ENCODE results near the gene TEPSIN.
A peak's percentile ranks its signal among the peaks of the same experiment; 100 is the strongest.

TEPSIN gene

DNA sequence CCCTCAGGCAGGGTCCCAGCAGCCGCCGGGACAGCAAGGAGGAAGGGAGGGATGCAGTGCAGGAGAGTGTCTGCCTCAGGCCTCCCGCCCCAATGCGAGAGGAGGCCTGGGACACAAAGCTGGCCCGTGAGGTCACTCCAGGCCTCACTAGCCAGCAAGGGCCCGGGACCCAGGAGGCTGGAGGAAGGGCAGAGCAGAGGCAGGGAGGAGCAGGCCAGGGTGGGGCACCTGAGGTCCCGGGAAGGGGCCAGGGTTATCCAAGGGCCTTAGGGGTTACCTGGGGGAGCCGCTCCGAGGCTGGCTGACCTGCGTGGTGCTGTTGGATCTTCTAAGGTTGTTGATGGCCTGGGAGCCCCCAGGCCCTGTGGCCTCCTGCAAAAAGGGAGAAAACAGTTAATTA is 30.2 kb downstream of the TEPSIN start:
- Mint-ChIP-seq H3K27ac (no peak overlapping the region), H3K4me3 (no peak overlapping the region), H3K36me3 (peaks cover 18% of the 10 kb centered on the region), H3K4me1 (peaks cover 26% of the 10 kb centered on the region), H3K9me3 (no peaks in the 10 kb centered on the region), H3K27me3 (no peaks in the 10 kb centered on the region)
- no peak for ATAC-seq

DNA sequence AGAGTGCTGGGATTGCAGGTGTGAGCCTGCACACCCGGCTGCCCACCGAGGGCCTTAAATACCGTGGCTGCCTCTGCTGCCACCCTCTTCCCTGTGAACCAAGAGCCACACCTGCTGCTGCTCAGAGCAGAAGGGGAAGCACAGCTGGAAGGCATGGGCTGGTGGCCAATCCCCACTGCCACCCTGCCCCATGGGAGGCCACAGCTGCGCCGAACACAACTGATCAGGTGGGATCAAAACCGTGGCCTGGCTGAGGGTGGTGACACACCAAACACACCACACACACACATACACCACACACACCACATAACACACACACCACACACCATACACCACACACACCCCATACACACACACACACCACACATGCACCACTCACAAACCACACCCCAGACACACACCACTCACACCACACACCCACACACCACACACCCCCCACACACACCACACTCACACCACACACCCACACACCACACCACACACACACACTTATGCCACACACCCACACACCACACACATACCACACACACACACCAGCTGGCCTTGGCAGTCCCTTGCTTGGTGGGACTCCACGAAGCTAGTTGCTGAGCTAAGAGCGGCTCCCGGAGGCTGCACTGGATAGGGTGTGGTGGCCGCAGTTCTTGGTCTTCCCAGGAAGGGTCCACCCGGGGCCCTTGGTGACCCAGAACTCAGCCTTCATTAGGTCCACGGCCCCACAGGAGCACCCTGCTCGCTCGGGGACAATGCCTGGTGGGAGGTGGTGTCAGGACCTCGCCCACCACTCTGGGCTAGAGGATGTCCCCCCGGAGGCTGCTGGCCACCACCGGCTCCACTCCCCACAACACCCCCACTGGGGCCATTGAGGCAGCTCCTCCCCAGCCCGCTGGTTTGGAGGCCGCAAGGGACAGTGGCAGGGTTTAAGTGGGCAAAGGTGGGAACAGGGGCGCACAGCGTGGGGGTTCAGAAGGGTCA is 31.0 kb downstream of the TEPSIN start:
- Mint-ChIP-seq H3K9me3 (no peaks in the 10 kb centered on the region), H3K4me3 (no peak overlapping the region), H3K36me3 (peaks cover 23% of the 10 kb centered on the region), H3K4me1 (peaks cover 25% of the 10 kb centered on the region), H3K27me3 (no peaks in the 10 kb centered on the region), H3K27ac (peak overlapping the region; percentile 3)
- ATAC-seq: peak; percentile 61

DNA sequence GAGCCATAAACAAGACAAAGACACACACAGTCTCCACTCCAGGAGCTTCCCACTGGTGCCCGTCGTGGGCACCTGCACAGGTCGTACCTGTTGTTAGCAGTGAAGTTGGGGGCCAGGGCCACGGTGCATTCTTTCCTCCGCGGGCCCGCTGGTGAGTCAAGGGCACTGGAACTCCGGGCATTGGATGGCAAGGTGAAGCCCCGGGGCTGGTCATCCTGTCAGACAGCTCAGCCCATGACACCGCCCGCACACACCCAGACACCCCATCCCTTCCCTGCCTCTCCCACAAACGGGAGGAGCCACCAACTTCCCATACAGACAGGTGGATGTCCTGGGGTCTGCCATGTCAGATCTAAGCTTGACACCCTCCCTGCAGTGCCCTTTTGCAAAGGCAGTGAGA is 32.2 kb downstream of the TEPSIN start:
- H3K9me3 Mint-ChIP-seq: no peaks in the 10 kb centered on the region
- ATAC-seq: no peak
- H3K27ac Mint-ChIP-seq: no peak overlapping the region
- H3K36me3 Mint-ChIP-seq: peaks cover 33% of the 10 kb centered on the region
- H3K4me3 Mint-ChIP-seq: no peak overlapping the region
- H3K27me3 Mint-ChIP-seq: no peaks in the 10 kb centered on the region
- H3K4me1 Mint-ChIP-seq: peaks cover 16% of the 10 kb centered on the region

DNA sequence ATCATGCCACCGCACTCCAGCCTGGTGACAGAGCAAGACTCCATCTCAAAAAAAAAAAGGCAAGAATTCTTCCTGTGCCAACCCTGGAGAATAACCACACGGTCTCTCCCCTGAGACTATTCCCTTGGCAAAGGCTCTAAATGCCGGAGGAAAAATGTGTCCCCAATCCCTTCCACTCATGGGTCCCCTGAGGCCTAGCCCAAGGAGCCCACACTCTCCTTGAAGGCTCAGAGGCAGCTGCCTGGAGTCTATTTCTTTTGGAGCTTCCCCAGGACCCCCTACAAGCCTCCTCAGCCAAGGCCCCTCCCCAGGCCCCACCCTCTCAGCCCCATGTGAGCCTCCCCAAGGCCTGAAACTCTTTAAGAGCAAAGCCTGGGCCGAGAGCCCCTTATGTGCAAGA is 32.7 kb downstream of the TEPSIN start:
- ATAC-seq: no peak
- Mint-ChIP-seq H3K9me3 (no peaks in the 10 kb centered on the region), H3K4me3 (no peak overlapping the region), H3K36me3 (peaks cover 33% of the 10 kb centered on the region), H3K27me3 (no peaks in the 10 kb centered on the region), H3K27ac (no peak overlapping the region), H3K4me1 (peaks cover 14% of the 10 kb centered on the region)

DNA sequence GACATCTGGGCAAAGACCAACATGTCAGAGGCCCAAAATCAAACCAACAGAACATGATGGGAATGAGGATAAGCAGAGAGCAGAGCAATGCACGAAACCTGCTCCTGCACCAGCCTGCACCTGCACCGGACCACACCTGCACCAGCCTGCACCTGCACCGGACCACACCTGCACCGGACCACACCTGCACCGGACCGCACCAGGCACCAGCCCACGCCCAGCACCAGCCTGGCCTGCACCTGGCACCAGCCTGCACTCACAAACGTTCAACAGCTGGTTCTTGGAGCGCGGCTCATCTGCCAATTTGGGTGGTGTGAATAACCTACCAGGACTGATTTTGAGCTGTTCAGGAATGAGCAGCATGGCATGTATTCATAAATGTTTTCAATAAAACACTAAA is 34.3 kb downstream of the TEPSIN start:
- Mint-ChIP-seq H3K27ac (no peak overlapping the region), H3K36me3 (peaks cover 33% of the 10 kb centered on the region), H3K4me3 (no peak overlapping the region), H3K9me3 (no peaks in the 10 kb centered on the region), H3K4me1 (peaks cover 8% of the 10 kb centered on the region), H3K27me3 (no peaks in the 10 kb centered on the region)
- ATAC-seq: no peak

DNA sequence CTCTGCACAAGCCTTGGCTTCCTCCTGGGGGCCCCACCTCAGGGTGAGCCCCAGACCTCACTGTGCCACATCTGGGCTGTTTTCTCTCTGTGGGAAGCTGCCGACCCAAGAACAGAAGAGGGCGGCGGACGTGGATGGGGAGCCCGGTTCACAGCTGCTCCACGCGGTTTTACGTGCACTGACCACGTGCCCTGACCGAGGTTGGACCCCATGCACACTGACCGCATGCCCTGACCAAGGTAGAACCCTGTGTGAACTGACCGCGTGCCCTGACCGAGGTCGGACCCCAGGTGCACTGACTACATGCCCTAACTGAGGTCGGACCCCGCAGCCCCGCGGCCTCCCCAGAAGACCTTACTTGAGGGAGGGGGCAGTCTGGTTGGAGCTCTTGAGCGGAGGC is 35.7 kb downstream of the TEPSIN start:
- Mint-ChIP-seq H3K27ac (no peak overlapping the region), H3K9me3 (no peaks in the 10 kb centered on the region), H3K4me1 (peaks cover 8% of the 10 kb centered on the region), H3K4me3 (no peak overlapping the region), H3K36me3 (peaks cover 41% of the 10 kb centered on the region), H3K27me3 (no peaks in the 10 kb centered on the region)
- no peak for ATAC-seq

- H3K9me3 Mint-ChIP-seq: no peaks in the 10 kb centered on the region
- peaks cover 47% of the 10 kb centered on the region for H3K36me3 Mint-ChIP-seq
- no peak for ATAC-seq
- peaks cover 2% of the 10 kb centered on the region for H3K4me1 Mint-ChIP-seq
- no peak overlapping the region for H3K4me3 Mint-ChIP-seq
- no peak overlapping the region for H3K27ac Mint-ChIP-seq
- H3K27me3 Mint-ChIP-seq: no peaks in the 10 kb centered on the region
These were observed 36.5 kb downstream of the TEPSIN start for GRCh38 chr17:81202318-81202717.

- no peak overlapping the region for H3K27ac Mint-ChIP-seq
- no peaks in the 10 kb centered on the region for H3K27me3 Mint-ChIP-seq
- no peaks in the 10 kb centered on the region for H3K4me1 Mint-ChIP-seq
- no peak overlapping the region for H3K4me3 Mint-ChIP-seq
- peaks cover 44% of the 10 kb centered on the region for H3K36me3 Mint-ChIP-seq
- H3K9me3 Mint-ChIP-seq: no peaks in the 10 kb centered on the region
- ATAC-seq: no peak
These were observed 37.9 kb downstream of the TEPSIN start for GRCh38 chr17:81200695-81201580.

DNA sequence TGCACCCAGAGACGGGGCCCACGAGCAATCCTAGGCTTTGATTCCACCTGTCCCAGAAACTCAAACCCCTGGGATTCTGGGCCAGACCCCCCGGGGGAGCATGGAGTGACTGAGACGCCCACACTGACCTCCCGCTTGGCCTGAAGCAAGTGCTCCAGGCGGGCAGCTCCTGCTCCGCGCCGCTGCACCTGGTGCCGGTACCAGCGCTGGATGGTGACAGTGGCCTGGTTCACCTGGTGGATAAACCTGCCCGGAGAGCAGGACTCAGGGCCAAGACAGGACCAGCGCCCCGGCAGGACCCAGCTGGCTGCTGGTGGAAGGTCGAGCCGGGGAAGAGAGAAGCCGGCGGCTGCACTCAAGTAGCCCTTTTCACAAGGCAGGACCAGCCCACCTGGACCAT is 38.7 kb downstream of the TEPSIN start:
- peaks cover 39% of the 10 kb centered on the region for H3K36me3 Mint-ChIP-seq
- ATAC-seq: no peak
- no peaks in the 10 kb centered on the region for H3K4me1 Mint-ChIP-seq
- H3K27me3 Mint-ChIP-seq: no peaks in the 10 kb centered on the region
- H3K9me3 Mint-ChIP-seq: no peaks in the 10 kb centered on the region
- H3K4me3 Mint-ChIP-seq: no peak overlapping the region
- H3K27ac Mint-ChIP-seq: no peak overlapping the region

DNA sequence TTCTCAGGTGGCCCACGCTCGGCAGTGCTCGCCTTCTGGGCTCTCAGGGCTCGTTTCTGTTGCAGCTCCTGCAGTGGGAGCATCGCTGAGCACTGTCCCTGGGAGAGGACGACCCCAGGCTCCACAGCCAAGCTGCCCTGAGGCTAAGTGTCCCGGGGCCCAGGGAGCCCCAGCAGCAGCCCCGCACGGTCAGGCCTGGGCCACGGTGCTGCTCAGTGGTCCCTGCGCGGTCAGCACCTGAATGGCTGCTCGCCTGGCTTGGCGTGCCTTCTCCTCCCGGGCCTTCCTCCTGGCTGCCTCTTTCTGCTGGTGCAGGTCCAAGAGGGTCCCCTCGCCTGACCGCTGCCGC is 39.4 kb downstream of the TEPSIN start:
- H3K27ac Mint-ChIP-seq: no peak overlapping the region
- no peak for ATAC-seq
- no peaks in the 10 kb centered on the region for H3K9me3 Mint-ChIP-seq
- no peak overlapping the region for H3K4me3 Mint-ChIP-seq
- H3K4me1 Mint-ChIP-seq: no peaks in the 10 kb centered on the region
- H3K36me3 Mint-ChIP-seq: peaks cover 39% of the 10 kb centered on the region
- no peaks in the 10 kb centered on the region for H3K27me3 Mint-ChIP-seq

DNA sequence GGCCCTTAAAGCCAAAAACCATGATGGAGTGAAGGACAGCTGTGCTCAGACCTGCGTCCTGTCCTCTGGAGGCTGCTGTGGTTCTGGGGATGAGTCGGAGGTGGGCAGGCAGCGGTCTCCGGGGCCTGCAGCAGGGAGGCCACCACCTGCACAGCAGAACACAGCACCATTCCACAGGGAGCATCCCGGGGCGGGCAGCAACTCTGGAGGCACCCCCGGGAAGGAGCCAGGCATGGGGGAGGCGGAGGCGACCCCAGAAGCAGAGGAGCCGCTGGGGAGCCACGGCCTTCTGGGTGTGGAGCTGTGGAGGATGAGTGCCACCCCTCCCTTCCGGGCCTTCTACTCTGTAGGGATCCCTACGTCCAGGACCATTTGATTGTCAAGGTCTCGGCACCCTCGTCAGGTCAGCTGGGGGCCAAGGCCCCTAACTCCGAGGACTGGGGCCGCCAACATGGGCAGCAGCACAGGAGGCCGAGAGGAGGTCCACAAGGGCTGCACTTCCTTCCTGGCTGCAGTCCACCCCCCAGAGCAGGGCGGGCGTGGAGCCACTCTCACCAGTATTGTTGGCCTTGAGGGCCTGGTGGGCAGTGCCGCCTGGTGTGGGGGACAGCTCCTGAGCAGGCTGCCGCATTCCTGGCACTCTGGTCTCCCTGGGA is 39.9 kb downstream of the TEPSIN start:
- no peaks in the 10 kb centered on the region for H3K27me3 Mint-ChIP-seq
- no peak overlapping the region for H3K27ac Mint-ChIP-seq
- no peak for ATAC-seq
- no peaks in the 10 kb centered on the region for H3K9me3 Mint-ChIP-seq
- H3K4me1 Mint-ChIP-seq: no peaks in the 10 kb centered on the region
- H3K4me3 Mint-ChIP-seq: no peak overlapping the region
- peaks cover 44% of the 10 kb centered on the region for H3K36me3 Mint-ChIP-seq

- Mint-ChIP-seq H3K9me3 (no peaks in the 10 kb centered on the region), H3K4me3 (no peak overlapping the region), H3K27me3 (no peaks in the 10 kb centered on the region), H3K36me3 (peaks cover 41% of the 10 kb centered on the region), H3K4me1 (no peaks in the 10 kb centered on the region), H3K27ac (no peak overlapping the region)
- no peak for ATAC-seq
These were observed 40.9 kb downstream of the TEPSIN start for GRCh38 chr17:81197831-81198490.

DNA sequence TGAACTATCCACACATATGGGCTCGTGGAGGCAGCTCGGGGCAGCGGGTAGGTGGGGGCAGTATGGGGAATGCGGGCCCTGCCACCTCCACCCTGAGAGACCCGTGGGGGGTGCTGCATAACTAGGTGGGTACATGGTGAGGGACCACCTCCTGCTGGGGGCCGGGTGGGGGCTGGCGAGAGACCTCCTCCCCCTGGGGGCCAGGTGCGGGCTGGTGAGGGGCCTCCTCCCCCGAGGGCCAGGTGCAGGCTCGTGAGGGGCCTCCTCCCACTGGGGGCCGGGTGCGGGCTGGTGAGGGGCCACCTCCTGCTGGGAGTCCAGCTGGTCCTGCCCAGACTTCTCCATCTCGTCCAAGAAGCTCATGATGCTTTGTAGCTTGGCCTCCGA is 41.5 kb downstream of the TEPSIN start:
- Mint-ChIP-seq H3K4me1 (no peaks in the 10 kb centered on the region), H3K9me3 (no peaks in the 10 kb centered on the region), H3K27ac (no peak overlapping the region), H3K4me3 (no peak overlapping the region), H3K27me3 (no peaks in the 10 kb centered on the region), H3K36me3 (peaks cover 36% of the 10 kb centered on the region)
- peak; percentile 41 for ATAC-seq

GRCh38 chr17:81196505-81197408 is 42.1 kb downstream of the TEPSIN start:
- peaks cover 31% of the 10 kb centered on the region for H3K36me3 Mint-ChIP-seq
- no peak overlapping the region for H3K4me3 Mint-ChIP-seq
- no peaks in the 10 kb centered on the region for H3K27me3 Mint-ChIP-seq
- no peak for ATAC-seq
- H3K4me1 Mint-ChIP-seq: no peaks in the 10 kb centered on the region
- no peak overlapping the region for H3K27ac Mint-ChIP-seq
- no peaks in the 10 kb centered on the region for H3K9me3 Mint-ChIP-seq
